CD8-positive, alpha-beta memory T cell (primary cell): Measurements from ENCODE around the gene RPS8. TPM values are rescaled to one million over a fixed set of nuclear protein-coding genes. Genes with fewer than 3 reads are reported as not detected.
"Not testable (repeated sequence)": the region's sequence is repeated elsewhere in the genome, so short reads cannot be mapped to it uniquely, and the experiment has no call there.

Experiments used
- CTCF ChIA-PET: fragments of 350-600 bp; sonication (Branson Sonifier 250); formaldehyde crosslinking; loops from one replicate; lab custom pipeline; 2021; ENCODE audit warnings: antibody characterized with exemption; lab: Charles Lee
- POLR2A ChIA-PET: fragments of 350-600 bp; sonication (Branson Sonifier 250); formaldehyde crosslinking; loops from one replicate; lab custom pipeline; 2021; ENCODE audit warnings: antibody characterized with exemption; lab: Charles Lee
- DNase-seq, 5 donors: peaks; one replicate each; pipeline versions ENCODE4 v3.0.0 to v3.0.0-alpha.2; 2020 to 2022; ENCODE audit warnings: mixed read lengths in 1 of 5
- H3K27ac ChIP-seq: one replicate; pipeline ENCODE4 v1.7.0; 2013; ENCODE audit warnings: low read depth, mild to moderate bottlenecking, low read length, moderate library complexity
- H3K27me3 ChIP-seq: 2 replicates; pipeline ENCODE4 v1.7.0; 2013; ENCODE audit warnings: low read length, mild to moderate bottlenecking; ENCODE audit not compliant: insufficient read depth, poor library complexity, severe bottlenecking
- H3K36me3 ChIP-seq: 2 replicates; pipeline ENCODE4 v1.7.0; 2013; ENCODE audit warnings: mild to moderate bottlenecking, low read length, moderate library complexity; ENCODE audit not compliant: insufficient read depth
- H3K4me1 ChIP-seq: 2 replicates; pipeline ENCODE4 v1.7.0; 2013; ENCODE audit warnings: mild to moderate bottlenecking, low read length, moderate library complexity; ENCODE audit not compliant: insufficient read depth
- H3K4me3 ChIP-seq: 2 replicates; pipeline ENCODE4 v1.7.0; 2013; ENCODE audit warnings: mild to moderate bottlenecking, low read length
- H3K9me3 ChIP-seq: 2 replicates; pipeline ENCODE4 v1.7.0; 2013; ENCODE audit warnings: mild to moderate bottlenecking, low read length
- H3K27ac Mint-ChIP-seq, 8 donors: one replicate each; pipeline ENCODE4 v1.8.0; 2020 to 2021; ENCODE audit warnings: mixed read lengths in 8 of 8, mild to moderate bottlenecking in 6 of 8, inconsistent platforms in 3 of 8, moderate library complexity in 3 of 8
- H3K27me3 Mint-ChIP-seq, 2 donors: one replicate each; pipeline ENCODE4 v1.8.0; 2020 to 2021; ENCODE audit warnings: mixed read lengths in 2 of 2, mild to moderate bottlenecking in 1 of 2, moderate library complexity in 1 of 2
- H3K36me3 Mint-ChIP-seq, 3 donors: one replicate each; pipeline ENCODE4 v1.8.0; 2020 to 2021; ENCODE audit warnings: mixed read lengths in 3 of 3, inconsistent platforms in 1 of 3, mild to moderate bottlenecking in 1 of 3
- H3K4me1 Mint-ChIP-seq, 3 donors: one replicate each; pipeline ENCODE4 v1.8.0; 2020 to 2021; ENCODE audit warnings: mixed read lengths in 3 of 3, inconsistent platforms in 1 of 3, mild to moderate bottlenecking in 1 of 3
- H3K4me3 Mint-ChIP-seq, 7 donors: one replicate each; pipeline ENCODE4 v1.8.0; 2020 to 2021; ENCODE audit warnings: mixed read lengths in 7 of 7, mild to moderate bottlenecking in 6 of 7, moderate library complexity in 4 of 7, inconsistent platforms in 2 of 7
- H3K9me3 Mint-ChIP-seq, 5 donors: one replicate each; pipeline ENCODE4 v1.8.0; 2020 to 2022; ENCODE audit warnings: mixed read lengths in 5 of 5, mild to moderate bottlenecking in 3 of 5, moderate library complexity in 2 of 5, inconsistent platforms in 1 of 5
- polyA plus RNA-seq: library from polyadenylated mRNA; unstranded; fragments of 300-500 nt; fragmentation: Illumina TruSeq; gene quantifications from one replicate; pipeline ENCODE4 v1.2.3, GENCODE V29; 2021
- total RNA-seq, 2 experiments: library from RNA; stranded (reverse); gene quantifications; one replicate each; pipeline ENCODE4 v1.2.3, GENCODE V29; 2021

The RPS8 gene
- total and polyA plus RNA-seq, 3 experiments from 2014 or later, result 972 to 2,465 (median 2,426) TPM

GRCh38 chr1:44822131-44822701 is 46.9 kb downstream of the RPS8 start:
- Mint-ChIP-seq H3K4me1 (peaks cover 27 to 36% (median 34%) of the 10 kb centered on the region in 3 donors), H3K9me3 (no peaks in the 10 kb centered on the region), H3K36me3 (peaks cover 0 to 5% (median 0%) of the 10 kb centered on the region in 3 donors), H3K27ac (peak overlapping the region in 2 of 8 donors; percentile 33 to 64), H3K4me3 (no peak overlapping the region), H3K27me3 (no peaks in the 10 kb centered on the region)
- H3K27me3 ChIP-seq, result no peaks in the 10 kb centered on the region
- CTCF ChIA-PET, result interaction anchor here (0.8 to 11.7 kb wide), 11 partner anchors 9 to 517 kb away, joined by 3 to 112 read pairs (median 3); partner anchors contain the start of genes BTBD19, HECTD3, PLK3 and RNU5D-1
- no peaks in the 10 kb centered on the region for H3K36me3 ChIP-seq
- no peaks in the 10 kb centered on the region for H3K9me3 ChIP-seq
- POLR2A ChIA-PET, result interaction anchor here (0.6 to 7.5 kb wide), 4 partner anchors 13 to 479 kb away, joined by 4 to 122 read pairs (median 63); partner anchors contain the start of genes BTBD19, DYNLT4, PLK3 and RNU5D-1
- no peak for DNase-seq
- H3K4me3 ChIP-seq, result no peak overlapping the region
- H3K4me1 ChIP-seq, result peaks cover 14% of the 10 kb centered on the region
- H3K27ac ChIP-seq, result no peak overlapping the region

- H3K4me3 Mint-ChIP-seq, result peak overlapping the region in 1 of 7 donors; percentile 44
- Histone ChIP-seq H3K9me3 (no peaks in the 10 kb centered on the region), H3K4me1 (peaks cover 14% of the 10 kb centered on the region), H3K27me3 (no peaks in the 10 kb centered on the region), H3K36me3 (no peaks in the 10 kb centered on the region), H3K4me3 (no peak overlapping the region), H3K27ac (no peak overlapping the region)
- peaks cover 22 to 29% (median 28%) of the 10 kb centered on the region in 3 donors for H3K4me1 Mint-ChIP-seq
- H3K36me3 Mint-ChIP-seq, result peaks cover 0 to 5% (median 0%) of the 10 kb centered on the region in 3 donors
- no peak for DNase-seq
- CTCF ChIA-PET, result interaction anchor here (0.8 to 11.7 kb wide), 4 partner anchors 21 to 47 kb away, joined by 3 to 112 read pairs (median 4); partner anchors contain the start of gene PLK3
- H3K9me3 Mint-ChIP-seq, result no peaks in the 10 kb centered on the region
- H3K27ac Mint-ChIP-seq, result no peak overlapping the region
- POLR2A ChIA-PET, result interaction anchor here (1.0 to 7.5 kb wide), 4 partner anchors 9 to 92 kb away, joined by 3 to 122 read pairs (median 62); partner anchors contain the start of genes BTBD19, DYNLT4, PLK3 and RNU5D-1
- no peaks in the 10 kb centered on the region for H3K27me3 Mint-ChIP-seq
These were observed 47.7 kb downstream of the RPS8 start for GRCh38 chr1:44822981-44823451.

DNA sequence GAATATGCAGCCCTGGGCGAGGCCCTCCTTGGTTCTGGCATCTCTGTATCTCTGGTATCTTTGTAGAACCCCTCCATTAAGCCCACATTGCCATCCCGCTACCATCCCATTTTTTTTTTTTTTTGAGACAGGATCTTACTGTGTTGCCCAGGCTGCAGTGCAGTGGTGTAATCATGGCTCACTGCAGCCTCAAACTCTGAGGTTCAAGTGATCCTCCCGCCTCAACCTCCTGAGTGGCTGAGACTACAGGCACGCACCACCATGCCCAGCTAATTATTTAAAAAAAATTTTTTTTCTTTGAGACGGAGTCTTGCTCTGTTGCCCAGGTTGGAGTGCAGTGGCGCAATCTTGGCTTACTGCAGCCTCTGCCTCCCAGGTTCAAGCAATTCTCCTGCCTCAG is 49.1 kb downstream of the RPS8 start:
- DNase-seq, H3K4me1 ChIP-seq, H3K36me3 ChIP-seq, CTCF ChIA-PET, H3K9me3 Mint-ChIP-seq, H3K27me3 Mint-ChIP-seq, POLR2A ChIA-PET, H3K36me3 Mint-ChIP-seq, H3K27ac ChIP-seq, H3K9me3 ChIP-seq, H3K27me3 ChIP-seq, H3K4me3 ChIP-seq: not testable (repeated sequence)
- Mint-ChIP-seq H3K4me1 (peaks cover 14 to 22% (median 20%) of the 10 kb centered on the region in 3 donors), H3K4me3 (peak overlapping the region in 1 of 7 donors; percentile 24), H3K27ac (peak overlapping the region in 1 of 8 donors; percentile 60)

GRCh38 chr1:44826375-44827196 is 51.2 kb downstream of the RPS8 start:
- H3K27ac ChIP-seq, result no peak overlapping the region
- CTCF ChIA-PET, result interaction anchor here (0.9 to 2.5 kb wide), 2 partner anchors 26 to 32 kb away, joined by 3 to 8 read pairs; partner anchors contain the start of gene PLK3
- peaks cover 0 to 2% (median 0%) of the 10 kb centered on the region in 3 donors for H3K4me1 Mint-ChIP-seq

GRCh38 chr1:44827197-44828002 is 52.1 kb downstream of the RPS8 start:
- Mint-ChIP-seq H3K27ac (peak overlapping the region in 1 of 8 donors; percentile 22), H3K9me3 (no peaks in the 10 kb centered on the region), H3K4me3 (no peak overlapping the region), H3K27me3 (no peaks in the 10 kb centered on the region), H3K4me1 (no peaks in the 10 kb centered on the region), H3K36me3 (no peaks in the 10 kb centered on the region)
- CTCF ChIA-PET, result interaction anchor here (2.5 kb wide), 1 partner anchor 27 kb away, joined by 8 read pairs; the partner anchor contains the start of gene PLK3
- Histone ChIP-seq H3K27me3 (no peaks in the 10 kb centered on the region), H3K36me3 (no peaks in the 10 kb centered on the region), H3K27ac (no peak overlapping the region), H3K9me3 (no peaks in the 10 kb centered on the region), H3K4me1 (no peaks in the 10 kb centered on the region), H3K4me3 (no peak overlapping the region)
- no peak for DNase-seq
- POLR2A ChIA-PET, result interaction anchor here (0.8 kb wide), 1 partner anchor 27 kb away, joined by 4 read pairs; the partner anchor contains the start of gene PLK3

More at GRCh38 chr1:44826375-44827196, 51.2 kb downstream of the RPS8 start:
- Histone ChIP-seq H3K36me3 (no peaks in the 10 kb centered on the region), H3K27me3 (no peaks in the 10 kb centered on the region), H3K4me1 (no peaks in the 10 kb centered on the region), H3K4me3 (no peak overlapping the region), H3K9me3 (no peaks in the 10 kb centered on the region)
- Mint-ChIP-seq H3K36me3 (no peaks in the 10 kb centered on the region), H3K4me3 (no peak overlapping the region), H3K27ac (peak overlapping the region in 1 of 8 donors; percentile 47), H3K27me3 (no peaks in the 10 kb centered on the region), H3K9me3 (no peaks in the 10 kb centered on the region)
- no peak for DNase-seq
- POLR2A ChIA-PET, result interaction anchor here (0.8 kb wide), 1 partner anchor 27 kb away, joined by 4 read pairs; the partner anchor contains the start of gene PLK3

DNA sequence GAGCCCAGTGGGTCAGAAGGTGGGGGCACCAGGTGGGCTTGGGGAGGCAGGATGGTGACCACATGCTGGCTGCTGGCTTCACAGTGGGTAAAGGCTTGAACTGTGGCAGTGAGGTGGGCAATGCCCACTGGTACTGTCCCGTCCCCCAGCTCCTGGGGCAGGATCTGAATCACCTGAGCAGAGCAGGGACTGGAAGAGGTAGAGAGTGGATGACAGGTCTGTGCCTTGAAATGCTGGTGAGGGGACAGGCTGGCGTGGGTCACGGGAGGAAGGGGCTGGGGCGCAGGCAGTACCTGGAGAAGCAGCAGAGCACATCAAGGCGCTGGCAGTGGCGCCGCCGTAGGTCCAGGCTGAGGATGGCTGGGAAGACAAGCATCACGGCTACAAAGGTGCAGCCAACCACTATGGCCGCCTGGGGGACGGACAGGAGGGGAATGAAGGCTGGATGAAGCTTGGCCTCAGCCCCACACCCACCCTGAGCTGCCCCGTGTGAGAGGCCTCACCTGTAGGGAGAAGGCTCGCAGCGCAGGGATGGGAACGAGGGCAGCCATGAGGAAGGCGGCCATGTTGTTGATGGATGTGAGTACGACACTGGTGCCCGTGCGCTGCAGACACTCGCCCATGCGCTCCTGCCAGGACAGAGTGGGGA is 52.8 kb downstream of the RPS8 start:
- H3K4me3 ChIP-seq, result no peak overlapping the region
- Mint-ChIP-seq H3K27me3 (no peaks in the 10 kb centered on the region), H3K27ac (peak overlapping the region in 1 of 8 donors; percentile 22), H3K4me3 (peak overlapping the region in 1 of 7 donors; percentile 24), H3K9me3 (no peaks in the 10 kb centered on the region), H3K4me1 (no peaks in the 10 kb centered on the region), H3K36me3 (no peaks in the 10 kb centered on the region)
- POLR2A ChIA-PET, result no interaction called here
- CTCF ChIA-PET, result interaction anchor here (2.5 kb wide), 1 partner anchor 28 kb away, joined by 8 read pairs; the partner anchor contains the start of gene PLK3
- no peaks in the 10 kb centered on the region for H3K27me3 ChIP-seq
- no peaks in the 10 kb centered on the region for H3K9me3 ChIP-seq
- H3K36me3 ChIP-seq, result no peaks in the 10 kb centered on the region
- no peak overlapping the region for H3K27ac ChIP-seq
- no peaks in the 10 kb centered on the region for H3K4me1 ChIP-seq
- DNase-seq, result no peak
